Testis (tissue), 3 donors: ENCODE measurements around the gene TEX13B. TPM values are rescaled to one million over a fixed set of nuclear protein-coding genes. Genes with fewer than 3 reads are reported as not detected.
A peak's percentile ranks its signal among the peaks of the same experiment; 100 is the strongest.

Experiments
- DNase-seq: peaks from one replicate; pipeline ENCODE4 v3.0.0-alpha.2; 2019
- H3K27ac ChIP-seq, 2 donors: fragments of 200-600 bp; sonication (generic); one replicate each; pipeline ENCODE4 v1.5.1; 2019
- H3K27me3 ChIP-seq: fragments of 200-600 bp; sonication (generic); one replicate; pipeline ENCODE4 v1.5.1; 2019
- H3K36me3 ChIP-seq: fragments of 200-600 bp; sonication (generic); one replicate; pipeline ENCODE4 v1.5.1; 2017; ENCODE audit warnings: low read depth; ENCODE audit errors: missing control alignments
- H3K4me1 ChIP-seq: fragments of 200-600 bp; sonication (generic); one replicate; pipeline ENCODE4 v1.5.1; 2019
- H3K4me3 ChIP-seq, 2 donors: fragments of 200-600 bp; sonication (generic); one replicate each; pipeline ENCODE4 v1.5.1; 2017 to 2019
- H3K9me3 ChIP-seq: fragments of 200-600 bp; sonication (generic); one replicate; pipeline ENCODE4 v1.5.1; 2017
- CTCF ChIP-seq, 3 experiments: fragments of 450-650 bp in 2 of 3; fragments of 200-600 bp in 1 of 3; sonication (generic) in 1 of 3; IDR thresholded peaks; one replicate each; pipeline ENCODE4 v1.5.1; 2016 to 2019; ENCODE audit warnings: antibody characterized with exemption in 3 of 3, mild to moderate bottlenecking in 2 of 3, moderate library complexity in 1 of 3
- POLR2A ChIP-seq: fragments of 450-650 bp; IDR thresholded peaks from one replicate; pipeline ENCODE4 v1.6.1; 2017; ENCODE audit warnings: antibody characterized with exemption, mild to moderate bottlenecking, moderate library complexity
- WGBS, 2 donors: methylation state at CpG; one replicate each; pipeline ENCODE4 v1.1.5; 2018; 5-methylcytosine and 5-hydroxymethylcytosine counted together
- intact Hi-C: fragments of 100-400 bp; cut with DNase I; formaldehyde crosslinking; loops from one replicate; pipeline ENCODE4 v1.15.1; 2023; ENCODE audit warnings: low total_unique reads
- polyA plus RNA-seq: library from polyadenylated mRNA; stranded (reverse); fragments of 350-450 nt; fragmentation: Illumina TruSeq; extraction: RNeasy Lipid Tissue Mini Kit (QIAGEN cat#74804); gene quantifications from one replicate; pipeline ENCODE4 v1.2.3, GENCODE V29; 2014; ENCODE audit warnings: low read depth, low replicate concordance; ENCODE audit not compliant: insufficient read depth
- total RNA-seq, 2 donors: library from RNA; depleted of rRNA; stranded (reverse); fragments of >200 nt; gene quantifications; one replicate each; pipeline ENCODE4 v1.2.3, GENCODE V29; 2016

The TEX13B gene
- total and polyA plus RNA-seq, 3 donors from 2014 or later: 0.34 to 1.7 (median 0.81) TPM

GRCh38 chrX:107985033-107985432, 2.9 kb upstream of the TEX13B start:
- TF ChIP-seq POLR2A (no peak), CTCF (IDR thresholded peaks at IDR 0.05) (no peak)
- no peaks in the 10 kb centered on the region for H3K4me1 ChIP-seq
- no peaks in the 10 kb centered on the region for H3K36me3 ChIP-seq
- intact Hi-C loops: no loop called here
- no peak for DNase-seq
- H3K9me3 ChIP-seq: no peaks in the 10 kb centered on the region
- 34 to 44% methylated on average over 2 of the region's 2 CpGs for WGBS, 2 donors
- no peak overlapping the region for H3K27ac ChIP-seq
- H3K4me3 ChIP-seq: no peak overlapping the region
- no peaks in the 10 kb centered on the region for H3K27me3 ChIP-seq

- Histone ChIP-seq H3K27me3 (no peaks in the 10 kb centered on the region), H3K4me1 (no peaks in the 10 kb centered on the region), H3K4me3 (no peak overlapping the region), H3K27ac (no peak overlapping the region), H3K9me3 (no peaks in the 10 kb centered on the region), H3K36me3 (no peaks in the 10 kb centered on the region)
- TF ChIP-seq CTCF (IDR thresholded peaks at IDR 0.05): no peak
- TF ChIP-seq POLR2A: no peak
- DNase-seq: no peak
- intact Hi-C loops: no loop called here
Observed at GRCh38 chrX:107979534-107979933, 2.6 kb downstream of the TEX13B start.

GRCh38 chrX:107978707-107979307, 3.4 kb downstream of the TEX13B start:
- no peak for DNase-seq
- intact Hi-C loops: no loop called here
- peak; percentile 8 to 21 (median 17) for TF ChIP-seq CTCF (IDR thresholded peaks at IDR 0.05)
- no peak for TF ChIP-seq POLR2A

GRCh38 chrX:107978071-107978470, 4.1 kb downstream of the TEX13B start:
- WGBS, 2 donors: 87 to 90% methylated on average over 4 of the region's 4 CpGs
- intact Hi-C loops: no loop called here
- Histone ChIP-seq H3K27me3 (no peaks in the 10 kb centered on the region), H3K4me1 (no peaks in the 10 kb centered on the region), H3K9me3 (no peaks in the 10 kb centered on the region), H3K4me3 (no peak overlapping the region), H3K27ac (no peak overlapping the region), H3K36me3 (no peaks in the 10 kb centered on the region)
- DNase-seq: no peak
- TF ChIP-seq POLR2A: no peak
- no peak for TF ChIP-seq CTCF (IDR thresholded peaks at IDR 0.05)

More at GRCh38 chrX:107978707-107979307, 3.4 kb downstream of the TEX13B start:
- no peak overlapping the region for H3K4me3 ChIP-seq
- H3K4me1 ChIP-seq: no peaks in the 10 kb centered on the region
- H3K27ac ChIP-seq: no peak overlapping the region
- no peaks in the 10 kb centered on the region for H3K9me3 ChIP-seq
- no peaks in the 10 kb centered on the region for H3K27me3 ChIP-seq
- 40 to 54% methylated on average over 1 to 3 of the region's 3 CpGs for WGBS, 2 donors
- H3K36me3 ChIP-seq: no peaks in the 10 kb centered on the region

GRCh38 chrX:107971636-107972035, 10.5 kb downstream of the TEX13B start:
- H3K27ac ChIP-seq: no peak overlapping the region
- no peak overlapping the region for H3K4me3 ChIP-seq
- intact Hi-C loops: no loop called here
- no peaks in the 10 kb centered on the region for H3K4me1 ChIP-seq
- H3K9me3 ChIP-seq: no peaks in the 10 kb centered on the region
- no peaks in the 10 kb centered on the region for H3K27me3 ChIP-seq
- TF ChIP-seq POLR2A: no peak
- DNase-seq: no peak
- 56 to 85% methylated on average over 3 of the region's 3 CpGs for WGBS, 2 donors
- no peaks in the 10 kb centered on the region for H3K36me3 ChIP-seq
